ENCODE results near the gene WWOX.

The WWOX gene

GRCh38 chr16:79165079-79165478 lies 1065.6 kb downstream of the WWOX start:
- in situ Hi-C loops (cut with HindIII; ENCODE audit: low sequenced_read_pairs), result no loop called here

- in situ Hi-C loops (cut with HindIII; ENCODE audit: low sequenced_read_pairs), result no loop called here
These were observed 1066.1 kb downstream of the WWOX start for GRCh38 chr16:79165506-79165905.

DNA sequence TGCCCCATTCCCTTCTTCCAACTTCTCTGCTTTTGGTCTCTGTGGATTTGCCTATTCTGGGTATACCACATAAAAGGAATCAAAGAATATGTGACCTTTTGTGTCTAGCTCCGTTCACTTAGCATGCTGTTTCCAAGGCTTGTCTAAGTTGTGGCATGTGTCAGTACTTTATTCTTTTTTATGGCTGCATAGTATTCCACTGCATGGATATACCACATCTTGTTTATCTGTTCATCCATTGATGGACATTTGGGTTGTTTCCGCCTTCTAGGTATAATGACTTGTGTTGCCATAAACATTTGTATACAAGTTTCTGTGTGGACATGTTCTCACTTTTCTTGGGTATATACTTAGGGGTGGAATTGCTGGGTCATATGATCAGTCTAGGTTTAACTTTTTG lies 1068.4 kb downstream of the WWOX start:
- in situ Hi-C loops (cut with HindIII; ENCODE audit: low sequenced_read_pairs), result no loop called here

DNA sequence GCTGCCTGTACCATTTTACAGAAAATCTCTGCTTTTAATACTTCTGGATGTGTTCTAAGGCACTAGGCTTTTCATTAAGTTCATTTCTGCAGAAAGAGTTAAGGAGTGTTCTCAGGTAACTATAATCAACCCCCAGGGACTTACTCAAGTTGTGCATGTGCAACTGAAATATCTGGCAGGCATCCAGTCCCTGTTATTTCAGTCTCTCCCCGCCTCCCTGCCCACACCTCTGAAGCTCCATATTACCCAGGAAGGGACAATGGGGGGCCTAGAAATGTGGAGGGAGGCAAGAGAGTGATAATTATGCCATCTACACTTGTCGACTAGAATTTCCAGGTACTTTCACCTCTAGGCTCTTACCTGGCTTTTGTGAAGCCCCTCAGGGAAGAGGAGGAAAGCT lies 1068.9 kb downstream of the WWOX start:
- in situ Hi-C loops (cut with HindIII; ENCODE audit: low sequenced_read_pairs), result no loop called here

- in situ Hi-C loops (cut with HindIII; ENCODE audit: low sequenced_read_pairs), result no loop called here
These were observed 1069.8 kb downstream of the WWOX start for GRCh38 chr16:79169239-79169638.

- in situ Hi-C loops (cut with HindIII; ENCODE audit: low sequenced_read_pairs), result no loop called here
These were observed 1071.2 kb downstream of the WWOX start for GRCh38 chr16:79170555-79171246.

DNA sequence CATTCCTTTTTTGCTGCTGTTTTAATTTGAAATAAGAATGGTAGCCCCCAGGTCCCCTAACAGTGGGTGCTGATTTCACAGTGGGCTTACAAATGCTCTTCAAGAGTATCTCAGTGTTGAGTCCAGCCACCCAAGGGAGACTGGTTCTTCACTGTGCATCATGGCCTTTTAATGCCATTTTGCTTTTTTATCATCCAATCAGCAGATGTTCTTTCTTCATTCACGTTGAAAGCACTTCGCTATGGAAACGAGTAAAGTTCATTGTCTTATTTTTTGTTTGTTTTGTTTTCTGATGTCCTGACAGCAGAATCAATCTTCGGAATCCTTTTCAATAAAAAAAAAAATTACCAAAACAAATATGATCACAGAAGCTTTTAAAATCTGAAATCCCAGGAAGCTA lies 1072.0 kb downstream of the WWOX start:
- in situ Hi-C loops (cut with HindIII; ENCODE audit: low sequenced_read_pairs), result no loop called here

DNA sequence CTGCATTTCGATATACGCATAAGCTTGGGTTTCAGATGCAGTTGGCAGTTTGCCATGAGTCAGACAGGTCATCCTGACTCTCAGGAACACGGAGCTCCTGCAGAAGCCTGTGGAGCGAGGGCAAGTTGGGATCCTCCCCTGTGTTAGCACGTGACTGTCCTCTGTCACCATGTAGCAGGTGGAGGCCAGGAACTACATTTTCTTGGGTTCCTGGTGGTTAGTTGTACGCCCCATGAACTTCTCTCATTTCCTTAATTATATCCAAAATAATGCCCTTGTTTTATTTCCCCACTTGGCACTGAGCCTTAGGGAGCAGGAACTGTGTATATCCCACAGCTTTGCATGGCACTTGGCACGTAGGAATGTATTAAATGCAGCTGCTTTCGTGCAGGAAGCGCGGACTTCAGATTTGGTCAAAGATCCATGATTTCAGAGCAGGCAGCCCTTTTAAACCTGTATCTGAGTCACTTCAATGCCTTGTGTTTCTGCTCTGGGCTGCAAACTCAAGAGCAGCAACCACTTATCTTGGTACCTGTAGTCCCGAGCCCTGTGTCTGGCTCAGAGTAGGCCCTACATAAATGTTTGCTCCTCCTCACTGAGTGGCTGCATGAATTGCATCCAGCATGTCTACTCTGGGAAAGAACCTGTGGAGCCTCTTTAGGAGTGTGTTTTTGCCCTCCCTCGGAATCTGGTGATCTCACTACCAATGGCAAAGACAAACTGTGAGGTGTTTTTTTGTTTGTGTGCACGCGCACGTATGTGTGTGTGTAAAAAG lies 1072.7 kb downstream of the WWOX start:
- in situ Hi-C loops (cut with HindIII; ENCODE audit: low sequenced_read_pairs), result no loop called here

- in situ Hi-C loops (cut with HindIII; ENCODE audit: low sequenced_read_pairs), result no loop called here
These were observed 1073.6 kb downstream of the WWOX start for GRCh38 chr16:79172976-79173500.

DNA sequence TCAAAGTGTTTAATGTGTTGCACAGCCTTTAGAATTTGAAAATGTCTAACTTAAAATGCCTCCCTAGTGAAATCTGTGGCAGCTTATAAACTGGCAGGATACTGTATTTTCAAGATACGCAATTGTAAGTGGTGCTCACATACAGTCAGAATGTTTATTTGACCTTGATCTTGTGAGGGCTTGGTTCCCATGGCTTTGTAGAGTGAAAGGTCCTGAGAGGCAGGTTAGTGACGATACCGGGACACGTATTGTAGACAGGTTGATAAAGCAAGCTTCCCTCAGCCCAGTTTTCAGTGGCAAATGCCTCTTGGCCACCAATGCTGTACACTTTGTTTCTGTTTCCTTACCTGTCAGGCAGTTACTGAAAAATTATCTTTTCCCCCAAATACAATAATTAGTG lies 1074.5 kb downstream of the WWOX start:
- in situ Hi-C loops (cut with HindIII; ENCODE audit: low sequenced_read_pairs), result no loop called here

DNA sequence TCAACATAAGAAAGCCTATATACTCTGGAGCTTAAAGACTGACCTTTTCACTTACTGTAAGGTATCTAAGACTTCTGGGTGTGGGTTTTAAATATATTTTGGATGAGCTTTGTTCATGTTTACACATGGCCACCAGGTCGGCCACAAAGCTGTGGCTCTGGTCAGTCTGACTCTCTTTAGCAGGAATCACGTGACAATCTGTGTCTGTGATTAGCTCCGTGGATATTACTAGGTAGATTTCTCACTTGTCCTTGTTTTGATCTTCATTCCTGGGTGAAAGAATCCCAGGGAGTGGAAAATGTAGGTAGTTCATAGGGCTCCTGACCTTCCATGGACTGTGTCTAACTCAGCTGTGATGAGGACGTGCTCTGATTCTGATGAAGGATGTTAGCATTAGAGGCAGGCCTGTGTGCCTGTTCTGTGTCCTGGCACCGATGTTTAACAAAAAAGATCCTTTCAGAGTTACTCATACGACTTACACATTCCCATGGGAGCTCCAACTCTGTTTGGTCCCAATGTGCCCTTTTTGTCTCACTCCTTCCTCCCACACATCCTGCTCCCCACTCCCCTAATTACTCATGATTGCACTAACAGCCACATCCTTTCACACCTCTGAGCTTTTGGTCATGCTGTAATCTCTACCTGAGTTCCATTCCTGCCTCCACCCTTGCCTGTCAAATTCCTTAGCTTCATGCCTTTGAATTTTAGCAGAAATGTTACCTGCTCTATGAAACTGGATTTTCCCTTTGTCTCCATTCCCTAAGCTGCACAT lies 1076.0 kb downstream of the WWOX start:
- in situ Hi-C loops (cut with HindIII; ENCODE audit: low sequenced_read_pairs), result no loop called here

GRCh38 chr16:79177018-79177417 lies 1077.6 kb downstream of the WWOX start:
- in situ Hi-C loops (cut with HindIII; ENCODE audit: low sequenced_read_pairs), result no loop called here

DNA sequence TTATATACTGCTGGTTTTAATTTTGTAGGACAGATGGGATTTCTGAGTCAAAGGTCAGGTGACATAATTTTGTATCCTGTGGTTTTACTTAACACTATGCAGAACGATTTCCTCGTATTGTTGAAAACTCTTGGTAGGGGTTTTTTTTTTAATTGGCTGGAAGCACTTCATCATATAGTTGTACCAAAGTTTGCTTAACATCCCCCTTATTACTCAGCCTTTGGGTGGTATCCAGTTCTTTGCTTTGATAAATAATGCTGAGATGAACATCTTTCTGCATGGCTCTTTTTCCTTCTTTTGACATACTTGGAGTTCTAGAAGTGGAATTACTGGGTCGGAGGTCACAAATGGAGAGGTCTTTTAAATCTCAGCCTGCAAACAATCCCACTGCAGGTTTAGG lies 1082.0 kb downstream of the WWOX start:
- in situ Hi-C loops (cut with HindIII; ENCODE audit: low sequenced_read_pairs), result no loop called here

- in situ Hi-C loops (cut with HindIII; ENCODE audit: low sequenced_read_pairs), result no loop called here
These were observed 1083.2 kb downstream of the WWOX start for GRCh38 chr16:79182616-79183015.

GRCh38 chr16:79183571-79183970 lies 1084.1 kb downstream of the WWOX start:
- in situ Hi-C loops (cut with HindIII; ENCODE audit: low sequenced_read_pairs), result no loop called here

GRCh38 chr16:79184464-79185030 lies 1085.1 kb downstream of the WWOX start:
- in situ Hi-C loops (cut with HindIII; ENCODE audit: low sequenced_read_pairs), result no loop called here

- in situ Hi-C loops (cut with HindIII; ENCODE audit: low sequenced_read_pairs), result no loop called here
These were observed 1086.3 kb downstream of the WWOX start for GRCh38 chr16:79185711-79186110.

GRCh38 chr16:79186196-79186595 lies 1086.7 kb downstream of the WWOX start:
- in situ Hi-C loops (cut with HindIII; ENCODE audit: low sequenced_read_pairs), result no loop called here

- in situ Hi-C loops (cut with HindIII; ENCODE audit: low sequenced_read_pairs), result no loop called here
These were observed 1088.8 kb downstream of the WWOX start for GRCh38 chr16:79188115-79188738.

GRCh38 chr16:79188739-79189122 lies 1089.3 kb downstream of the WWOX start:
- in situ Hi-C loops (cut with HindIII; ENCODE audit: low sequenced_read_pairs), result no loop called here

GRCh38 chr16:79190542-79190941 lies 1091.1 kb downstream of the WWOX start:
- in situ Hi-C loops (cut with HindIII; ENCODE audit: low sequenced_read_pairs), result no loop called here
